Measurements from ENCODE around the gene USP9X. TPM values are rescaled to one million over a fixed set of nuclear protein-coding genes. Genes with fewer than 3 reads are reported as not detected.
"Not testable (repeated sequence)": the region's sequence is repeated elsewhere in the genome, so short reads cannot be mapped to it uniquely, and the experiment has no call there.

The USP9X gene
- total and polyA plus RNA-seq, 8 donors, result 6.3 to 55.2 (median 31.3) TPM

DNA sequence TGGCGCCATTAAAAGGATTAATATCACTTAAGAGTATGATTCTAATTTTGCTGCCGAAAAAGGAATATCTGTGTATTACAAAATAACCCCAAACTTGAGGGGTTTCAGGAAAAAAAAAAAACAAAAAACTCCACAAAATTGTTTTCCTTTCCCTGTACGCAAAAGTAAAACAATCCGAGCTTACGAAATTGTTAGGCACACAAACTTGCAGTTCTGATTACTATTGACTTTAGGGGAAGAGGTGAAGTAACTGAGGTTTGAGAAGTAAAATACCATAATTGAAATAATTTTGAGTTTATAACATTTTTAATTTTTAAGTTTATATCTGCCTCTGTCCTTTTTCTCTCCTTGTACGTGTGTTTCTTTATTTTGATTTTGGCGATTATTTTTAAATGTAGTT, 64.8 kb downstream of the USP9X start:
- H3K4me1 ChIP-seq, result no peaks in the 10 kb centered on the region
- H3K9me3 ChIP-seq, result no peaks in the 10 kb centered on the region
- ATAC-seq (no peak), DNase-seq (no peak), FAIRE-seq (no peak)
- TF ChIP-seq, protein P1, sequence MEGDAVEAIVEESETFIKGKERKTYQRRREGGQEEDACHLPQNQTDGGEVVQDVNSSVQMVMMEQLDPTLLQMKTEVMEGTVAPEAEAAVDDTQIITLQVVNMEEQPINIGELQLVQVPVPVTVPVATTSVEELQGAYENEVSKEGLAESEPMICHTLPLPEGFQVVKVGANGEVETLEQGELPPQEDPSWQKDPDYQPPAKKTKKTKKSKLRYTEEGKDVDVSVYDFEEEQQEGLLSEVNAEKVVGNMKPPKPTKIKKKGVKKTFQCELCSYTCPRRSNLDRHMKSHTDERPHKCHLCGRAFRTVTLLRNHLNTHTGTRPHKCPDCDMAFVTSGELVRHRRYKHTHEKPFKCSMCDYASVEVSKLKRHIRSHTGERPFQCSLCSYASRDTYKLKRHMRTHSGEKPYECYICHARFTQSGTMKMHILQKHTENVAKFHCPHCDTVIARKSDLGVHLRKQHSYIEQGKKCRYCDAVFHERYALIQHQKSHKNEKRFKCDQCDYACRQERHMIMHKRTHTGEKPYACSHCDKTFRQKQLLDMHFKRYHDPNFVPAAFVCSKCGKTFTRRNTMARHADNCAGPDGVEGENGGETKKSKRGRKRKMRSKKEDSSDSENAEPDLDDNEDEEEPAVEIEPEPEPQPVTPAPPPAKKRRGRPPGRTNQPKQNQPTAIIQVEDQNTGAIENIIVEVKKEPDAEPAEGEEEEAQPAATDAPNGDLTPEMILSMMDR (IDR thresholded peaks at IDR 0.05), result no peak
- 77 to 90% methylated on average over 7 of the region's 7 CpGs for WGBS, 2 donors
- no peak overlapping the region for H3K27ac ChIP-seq
- no peaks in the 10 kb centered on the region for H3K27me3 ChIP-seq
- peaks cover 0 to 43% (median 0%) of the 10 kb centered on the region in 3 donors for H3K36me3 ChIP-seq
- no peak overlapping the region for H3K4me3 ChIP-seq
- intact Hi-C loops (cut with DNase I), result no loop called here

DNA sequence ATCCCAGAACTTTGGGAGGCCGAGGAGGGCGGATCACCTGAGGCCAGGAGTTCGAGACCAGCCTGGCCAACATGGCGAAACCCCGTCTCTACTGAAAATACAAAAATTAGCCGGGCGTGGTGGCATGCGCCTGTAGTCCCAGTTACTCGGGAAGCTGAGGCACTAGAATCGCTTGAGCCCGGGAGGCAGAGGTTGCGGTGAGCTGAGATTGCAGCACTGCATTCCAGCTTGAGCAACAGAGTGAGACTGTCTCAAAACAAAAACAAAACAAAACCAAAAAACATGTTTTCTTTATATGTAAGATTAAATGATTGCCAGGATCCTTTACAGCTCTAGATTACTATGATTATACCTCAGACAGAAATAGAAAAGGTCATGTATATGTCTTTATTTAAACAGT, 66.5 kb downstream of the USP9X start:
- ATAC-seq; H3K9me3 ChIP-seq; intact Hi-C loops (cut with DNase I); H3K27me3 ChIP-seq; FAIRE-seq; H3K4me3 ChIP-seq; DNase-seq; H3K4me1 ChIP-seq; H3K27ac ChIP-seq: not testable (repeated sequence)
- 91 to 93% methylated on average over 12 of the region's 12 CpGs for WGBS, 2 donors
- peaks cover 0 to 49% (median 0%) of the 10 kb centered on the region in 3 donors for H3K36me3 ChIP-seq

DNA sequence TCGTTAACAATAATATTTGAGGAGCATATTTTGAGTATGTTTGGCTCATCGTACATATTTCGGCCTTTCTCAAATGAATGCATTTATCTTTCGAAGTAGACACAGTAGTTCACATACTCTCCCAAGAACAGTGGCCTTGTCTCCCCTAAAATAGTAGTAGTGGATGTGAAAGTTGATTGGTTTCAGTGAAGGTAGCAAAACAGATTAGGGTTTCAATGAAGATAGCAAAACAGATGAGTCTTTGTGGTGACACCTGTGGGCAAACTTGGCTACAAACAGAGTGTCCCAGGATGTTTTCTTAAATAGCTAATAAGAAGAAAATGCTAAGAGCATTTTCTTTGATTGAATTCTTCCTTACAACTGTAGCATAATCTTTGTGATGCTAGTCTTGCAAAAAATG, 67.0 kb downstream of the USP9X start:
- no peak for ATAC-seq
- Histone ChIP-seq H3K9me3 (no peaks in the 10 kb centered on the region), H3K36me3 (peaks cover 0 to 49% (median 0%) of the 10 kb centered on the region in 3 donors)

DNA sequence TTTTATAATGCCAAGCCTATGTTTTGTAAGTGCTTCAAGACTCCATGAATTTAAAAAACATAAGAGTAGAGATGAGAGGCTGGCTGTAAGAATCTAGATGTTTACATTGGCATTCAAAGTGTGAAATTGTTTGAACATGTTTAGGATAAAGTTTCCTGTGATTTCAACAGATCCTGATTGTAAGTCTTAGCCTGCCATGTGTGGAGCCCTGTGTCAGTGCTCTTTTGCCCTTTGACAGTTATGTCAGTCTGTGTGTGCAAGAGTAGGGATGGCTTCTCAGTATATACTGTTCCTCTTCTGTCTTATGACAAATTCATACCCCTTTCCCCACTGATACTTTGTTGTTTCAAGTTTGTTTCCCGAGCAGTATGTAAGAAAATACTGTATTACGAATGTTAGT, 68.2 kb downstream of the USP9X start:
- no peaks in the 10 kb centered on the region for H3K27me3 ChIP-seq
- no peak overlapping the region for H3K27ac ChIP-seq
- TF ChIP-seq, protein P1 (IDR thresholded peaks at IDR 0.05), result no peak
- no peaks in the 10 kb centered on the region for H3K9me3 ChIP-seq
- intact Hi-C loops (cut with DNase I), result no loop called here
- WGBS, 2 donors, result 84 to 97% methylated on average over 2 of the region's 2 CpGs
- no peak for DNase-seq
- H3K4me3 ChIP-seq, result no peak overlapping the region
- no peaks in the 10 kb centered on the region for H3K4me1 ChIP-seq
- ATAC-seq, result peak in 1 of 4 donors; percentile 22
- FAIRE-seq, result no peak
- H3K36me3 ChIP-seq, result peaks cover 0 to 46% (median 0%) of the 10 kb centered on the region in 3 donors

More for the DNA sequence above, 67.0 kb downstream of the USP9X start:
- Histone ChIP-seq H3K4me1 (no peaks in the 10 kb centered on the region), H3K4me3 (no peak overlapping the region), H3K27ac (no peak overlapping the region), H3K27me3 (no peaks in the 10 kb centered on the region)
- DNase-seq, result no peak
- 96 to 98% methylated on average over 4 of the region's 4 CpGs for WGBS, 2 donors
- intact Hi-C loops (cut with DNase I), result no loop called here
- TF ChIP-seq, protein P1 (IDR thresholded peaks at IDR 0.05), result no peak
- no peak for FAIRE-seq

DNA sequence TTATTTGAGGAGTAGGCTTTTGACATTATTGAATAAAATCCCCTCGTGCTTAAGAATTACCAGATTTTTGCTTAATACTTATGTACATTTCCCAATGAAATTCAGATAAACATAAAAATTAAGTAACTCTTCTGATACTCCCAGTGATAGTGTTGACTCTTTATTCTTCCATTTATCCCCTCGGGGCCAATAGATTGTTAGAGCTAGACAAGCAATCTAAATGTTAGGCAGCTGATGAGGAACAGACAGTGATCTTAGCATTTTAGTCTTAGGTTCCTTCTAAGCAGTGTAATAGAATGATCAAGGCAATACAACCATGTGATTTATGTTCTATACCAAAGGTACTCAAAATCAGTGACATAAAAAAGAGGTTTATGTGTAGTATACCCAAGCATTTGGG, 68.7 kb downstream of the USP9X start:
- Histone ChIP-seq H3K9me3 (no peaks in the 10 kb centered on the region), H3K27me3 (no peaks in the 10 kb centered on the region), H3K36me3 (peaks cover 0 to 41% (median 3%) of the 10 kb centered on the region in 3 donors), H3K27ac (no peak overlapping the region), H3K4me3 (no peak overlapping the region), H3K4me1 (no peaks in the 10 kb centered on the region)
- DNase-seq (no peak), ATAC-seq (no peak), FAIRE-seq (no peak)
- TF ChIP-seq, protein P1 (IDR thresholded peaks at IDR 0.05), result no peak
- intact Hi-C loops (cut with DNase I), result no loop called here
- WGBS, 2 donors, result 89 to 94% methylated on average over 2 of the region's 2 CpGs

All from pancreas (tissue), 10 donors.